CD14-positive monocyte (primary cell): ENCODE results near the gene RAB4B. TPM values are rescaled to one million over a fixed set of nuclear protein-coding genes. Genes with fewer than 3 reads are reported as not detected.

ENCODE experiments used
- DNase-seq, 3 donors: peaks; one replicate each; pipeline ENCODE4 v3.0.0-alpha.2; 2011 to 2022
- H2AFZ ChIP-seq: 2 replicates; pipeline ENCODE4 v1.6.0; 2012; ENCODE audit warnings: mild to moderate bottlenecking, low read depth, low read length, inconsistent platforms; ENCODE audit not compliant: insufficient read depth, poor library complexity, severe bottlenecking
- H3K27ac ChIP-seq, 2 donors: 1 replicate in 1 of 2; 2 replicates in 1 of 2; pipeline ENCODE4 v1.5.1; 2012 to 2013; ENCODE audit warnings: low read length in 2 of 2, control low read depth in 1 of 2, inconsistent platforms in 1 of 2, low read depth in 1 of 2, mild to moderate bottlenecking in 1 of 2
- H3K27me3 ChIP-seq, 2 donors: one replicate each; pipeline versions ENCODE4 v1.6.0 to v1.6.1; 2011 to 2013; ENCODE audit warnings: low read length in 2 of 2; ENCODE audit not compliant: control insufficient read depth in 2 of 2, insufficient read depth in 2 of 2
- H3K36me3 ChIP-seq, 2 donors: replicated peaks in 1 of 2; 1 replicate in 1 of 2; 2 replicates in 1 of 2; pipeline versions ENCODE4 v1.5.1 to v1.6.1; 2012 to 2013; ENCODE audit warnings: low read length in 2 of 2, control low read depth in 1 of 2, inconsistent platforms in 1 of 2, mild to moderate bottlenecking in 1 of 2; ENCODE audit not compliant: insufficient read depth in 2 of 2, control insufficient read depth in 1 of 2
- H3K4me1 ChIP-seq, 2 donors: 1 replicate in 1 of 2; 2 replicates in 1 of 2; pipeline versions ENCODE4 v1.5.1 to v1.6.1; 2012 to 2013; ENCODE audit warnings: low read length in 2 of 2, control low read depth in 1 of 2, inconsistent platforms in 1 of 2, mild to moderate bottlenecking in 1 of 2, moderate library complexity in 1 of 2; ENCODE audit not compliant: insufficient read depth in 2 of 2, control insufficient read depth in 1 of 2
- H3K4me2 ChIP-seq: replicated peaks from 2 replicates; pipeline ENCODE3; 2012; ENCODE audit warnings: low read length, moderate library complexity, mild to moderate bottlenecking; ENCODE audit not compliant: poor library complexity, severe bottlenecking; ENCODE audit errors: extremely low read depth
- H3K4me3 ChIP-seq, 3 experiments: fragments of 200-600 bp in 1 of 3; sonication (generic) in 1 of 3; replicated peaks in 1 of 3; 1 replicate in 2 of 3; 2 replicates in 1 of 3; pipeline ENCODE4 v1.5.1; 2011 to 2013; ENCODE audit warnings: low read length in 3 of 3, mild to moderate bottlenecking in 3 of 3, control low read depth in 2 of 3, low read depth in 2 of 3, inconsistent platforms in 1 of 3, moderate library complexity in 1 of 3
- H3K79me2 ChIP-seq: 2 replicates; pipeline ENCODE4 v1.6.0; 2012; ENCODE audit warnings: mild to moderate bottlenecking, control low read depth, inconsistent platforms, low read length, moderate library complexity; ENCODE audit not compliant: insufficient read depth
- H3K9ac ChIP-seq: 2 replicates; pipeline ENCODE4 v1.6.0; 2017; ENCODE audit warnings: low read length, mild to moderate bottlenecking; ENCODE audit not compliant: insufficient read depth, poor library complexity, severe bottlenecking
- H3K9me3 ChIP-seq, 2 donors: replicated peaks in 1 of 2; 1 replicate in 1 of 2; 2 replicates in 1 of 2; pipeline versions ENCODE4 v1.5.1 to v1.6.1; 2012 to 2013; ENCODE audit warnings: low read length in 2 of 2, control low read depth in 1 of 2; ENCODE audit not compliant: control insufficient read depth in 1 of 2, insufficient read depth in 1 of 2
- H4K20me1 ChIP-seq: 2 replicates; pipeline ENCODE4 v1.6.0; 2012; ENCODE audit warnings: mild to moderate bottlenecking, low read length, control low read depth, moderate library complexity; ENCODE audit not compliant: insufficient read depth
- H3K27ac Mint-ChIP-seq, 7 donors: one replicate each; pipeline ENCODE4 v1.8.0; 2020; ENCODE audit warnings: mild to moderate bottlenecking in 7 of 7, mixed read lengths in 7 of 7, moderate library complexity in 6 of 7, inconsistent platforms in 2 of 7
- H3K27me3 Mint-ChIP-seq, 3 donors: one replicate each; pipeline ENCODE4 v1.8.0; 2021 to 2022; ENCODE audit warnings: low read depth in 3 of 3, mild to moderate bottlenecking in 3 of 3, mixed read lengths in 3 of 3, moderate library complexity in 3 of 3, inconsistent platforms in 1 of 3
- H3K36me3 Mint-ChIP-seq, 2 donors: one replicate each; pipeline ENCODE4 v1.8.0; 2020; ENCODE audit warnings: mixed read lengths in 2 of 2, inconsistent platforms in 1 of 2, mild to moderate bottlenecking in 1 of 2
- H3K4me1 Mint-ChIP-seq: one replicate; pipeline ENCODE4 v1.8.0; 2020; ENCODE audit warnings: mild to moderate bottlenecking, mixed read lengths
- H3K4me3 Mint-ChIP-seq, 2 donors: one replicate each; pipeline ENCODE4 v1.8.0; 2020; ENCODE audit warnings: mild to moderate bottlenecking in 2 of 2, mixed read lengths in 2 of 2, moderate library complexity in 1 of 2
- H3K9me3 Mint-ChIP-seq, 7 donors: one replicate each; pipeline ENCODE4 v1.8.0; 2020 to 2022; ENCODE audit warnings: mixed read lengths in 7 of 7, mild to moderate bottlenecking in 6 of 7, moderate library complexity in 6 of 7, inconsistent platforms in 2 of 7
- WGBS: methylation state at CpG from one replicate; pipeline ENCODE4 v1.1.5; 2013; ENCODE audit warnings: missing lambda C conversion rate; ENCODE audit not compliant: insufficient coverage; 5-methylcytosine and 5-hydroxymethylcytosine counted together
- intact Hi-C, 2 donors: fragments of 100-400 bp; cut with micrococcal nuclease; formaldehyde crosslinking; loops; one replicate each; pipeline versions ENCODE4 v1.15.0 to v1.15.1; 2023
- polyA plus RNA-seq, 3 donors: library from polyadenylated mRNA; depleted of rRNA in 1 of 3; unstranded in 2 of 3; stranded (reverse) in 1 of 3; fragments of 300-500 nt in 2 of 3; fragments of >200 nt in 1 of 3; fragmentation: Illumina TruSeq in 2 of 3; gene quantifications; 1 replicate in 2 of 3; 2 replicates in 1 of 3; pipeline ENCODE4 v1.2.3, GENCODE V29; 2012 to 2021
- TF ChIP-seq, protein P1 (sequence below): fragments of 200-600 bp; IDR thresholded peaks from one replicate; pipeline ENCODE4 v1.8.0; 2022; ENCODE audit warnings: antibody characterized with exemption, mild to moderate bottlenecking

RAB4B gene
- polyA plus RNA-seq, 3 donors: 89.4 to 132 (median 108) TPM

DNA sequence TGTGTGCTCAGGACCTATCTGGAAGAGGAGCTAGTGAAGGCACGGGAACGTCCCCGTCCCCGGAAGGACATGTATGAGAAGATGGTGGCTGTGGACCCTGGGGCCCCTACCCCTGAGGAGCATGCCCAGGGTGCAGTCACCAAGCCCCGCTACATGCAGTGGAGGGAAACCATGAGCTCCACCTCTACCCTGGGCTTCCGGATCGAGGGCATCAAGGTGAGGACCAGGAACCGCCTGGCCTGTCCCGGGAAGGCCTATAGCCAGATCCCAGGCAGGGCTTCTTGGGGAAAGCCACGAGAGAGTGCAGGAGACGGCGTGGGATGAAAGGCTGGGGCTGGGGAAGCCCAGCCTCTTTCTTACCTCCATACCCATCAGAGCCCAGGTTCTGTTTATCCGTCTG, 44.9 kb upstream of the RAB4B start:
- H3K36me3 Mint-ChIP-seq: peaks cover 80 to 99% of the 10 kb centered on the region in 2 donors
- H3K27me3 ChIP-seq: no peaks in the 10 kb centered on the region
- H3K9me3 ChIP-seq: no peaks in the 10 kb centered on the region
- H3K9ac ChIP-seq: no peak overlapping the region
- no peak overlapping the region for H2AFZ ChIP-seq
- TF ChIP-seq, protein P1, sequence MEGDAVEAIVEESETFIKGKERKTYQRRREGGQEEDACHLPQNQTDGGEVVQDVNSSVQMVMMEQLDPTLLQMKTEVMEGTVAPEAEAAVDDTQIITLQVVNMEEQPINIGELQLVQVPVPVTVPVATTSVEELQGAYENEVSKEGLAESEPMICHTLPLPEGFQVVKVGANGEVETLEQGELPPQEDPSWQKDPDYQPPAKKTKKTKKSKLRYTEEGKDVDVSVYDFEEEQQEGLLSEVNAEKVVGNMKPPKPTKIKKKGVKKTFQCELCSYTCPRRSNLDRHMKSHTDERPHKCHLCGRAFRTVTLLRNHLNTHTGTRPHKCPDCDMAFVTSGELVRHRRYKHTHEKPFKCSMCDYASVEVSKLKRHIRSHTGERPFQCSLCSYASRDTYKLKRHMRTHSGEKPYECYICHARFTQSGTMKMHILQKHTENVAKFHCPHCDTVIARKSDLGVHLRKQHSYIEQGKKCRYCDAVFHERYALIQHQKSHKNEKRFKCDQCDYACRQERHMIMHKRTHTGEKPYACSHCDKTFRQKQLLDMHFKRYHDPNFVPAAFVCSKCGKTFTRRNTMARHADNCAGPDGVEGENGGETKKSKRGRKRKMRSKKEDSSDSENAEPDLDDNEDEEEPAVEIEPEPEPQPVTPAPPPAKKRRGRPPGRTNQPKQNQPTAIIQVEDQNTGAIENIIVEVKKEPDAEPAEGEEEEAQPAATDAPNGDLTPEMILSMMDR: no peak
- H3K27ac Mint-ChIP-seq: no peak overlapping the region
- no peak overlapping the region for H3K4me3 ChIP-seq
- H3K27ac ChIP-seq: no peak overlapping the region
- H3K4me1 Mint-ChIP-seq: no peaks in the 10 kb centered on the region
- peaks cover 0 to 2% (median 0%) of the 10 kb centered on the region in 3 donors for H3K27me3 Mint-ChIP-seq
- H3K79me2 ChIP-seq: no peaks in the 10 kb centered on the region
- H3K4me3 Mint-ChIP-seq: no peak overlapping the region
- peaks cover 67 to 97% of the 10 kb centered on the region in 2 donors for H3K36me3 ChIP-seq
- H3K4me2 ChIP-seq: no peak overlapping the region
- no peaks in the 10 kb centered on the region for H3K4me1 ChIP-seq
- intact Hi-C loops: no loop called here
- WGBS: 96% methylated on average over 5 of the region's 13 CpGs
- DNase-seq: no peak
- no peaks in the 10 kb centered on the region for H4K20me1 ChIP-seq
- peaks cover 0 to 2% (median 0%) of the 10 kb centered on the region in 7 donors for H3K9me3 Mint-ChIP-seq

DNA sequence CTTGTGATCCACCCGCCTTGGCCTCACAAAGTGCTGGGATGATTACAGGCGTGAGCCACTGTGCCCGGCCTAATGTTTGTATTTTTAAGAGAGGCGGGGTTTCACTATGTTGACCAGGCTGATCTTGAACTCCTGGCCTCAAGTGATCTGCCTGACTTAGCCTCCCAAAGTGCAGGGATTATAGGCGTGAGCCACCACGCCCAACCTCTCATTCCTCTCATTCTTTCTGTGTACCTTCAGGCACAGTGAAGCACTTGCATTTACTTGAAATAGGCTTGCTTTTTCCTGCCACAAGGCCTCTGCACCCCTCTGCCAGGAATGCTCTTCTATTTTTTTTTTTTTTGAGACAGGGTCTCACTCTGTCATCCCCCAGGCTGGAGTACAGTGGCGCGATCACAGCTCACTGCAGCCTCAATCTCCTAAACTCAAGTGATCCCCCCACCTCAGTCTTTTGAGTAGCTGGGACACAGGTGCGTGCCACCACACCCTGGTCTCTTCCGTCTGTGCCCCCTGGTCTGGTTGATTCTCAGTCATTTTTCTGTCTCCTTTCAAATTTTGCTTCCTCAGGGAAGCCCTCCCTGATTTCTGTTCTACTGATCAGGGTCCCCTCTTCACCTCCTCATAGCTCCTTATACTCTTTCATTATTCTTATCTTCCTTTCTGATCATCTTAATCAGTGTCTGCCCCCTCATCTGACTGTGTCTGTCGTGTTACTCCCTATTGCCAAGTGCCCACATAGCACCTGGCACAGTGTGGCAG, 42.9 kb upstream of the RAB4B start:
- Histone ChIP-seq H3K27me3 (no peaks in the 10 kb centered on the region), H3K79me2 (no peaks in the 10 kb centered on the region), H2AFZ (no peak overlapping the region), H4K20me1 (no peaks in the 10 kb centered on the region), H3K9me3 (no peaks in the 10 kb centered on the region), H3K4me2 (no peak overlapping the region), H3K9ac (no peak overlapping the region), H3K4me3 (no peak overlapping the region), H3K36me3 (peaks cover 80 to 96% of the 10 kb centered on the region in 2 donors), H3K27ac (no peak overlapping the region), H3K4me1 (no peaks in the 10 kb centered on the region)
- intact Hi-C loops: no loop called here
- Mint-ChIP-seq H3K27ac (peak overlapping the region in 1 of 7 donors; percentile 77), H3K9me3 (peaks cover 0 to 3% (median 0%) of the 10 kb centered on the region in 7 donors), H3K36me3 (peaks cover 85 to 97% of the 10 kb centered on the region in 2 donors), H3K4me3 (no peak overlapping the region), H3K4me1 (no peaks in the 10 kb centered on the region), H3K27me3 (peaks cover 0 to 2% (median 0%) of the 10 kb centered on the region in 3 donors)
- TF ChIP-seq, protein P1: no peak
- DNase-seq: no peak
- WGBS: 98% methylated on average over 9 of the region's 11 CpGs
